ENCODE measurements around the gene CSHL1. TPM values are rescaled to one million over a fixed set of nuclear protein-coding genes. Genes with fewer than 3 reads are reported as not detected.
A peak's percentile ranks its signal among the peaks of the same experiment; 100 is the strongest.
"Not testable (repeated sequence)": the region's sequence is repeated elsewhere in the genome, so short reads cannot be mapped to it uniquely, and the experiment has no call there.

Gene CSHL1
- total RNA-seq, 1 donor from 2014 or later: not detected

- H3K4me3 Mint-ChIP-seq (ENCODE audit: unreplicated experiment): no peak overlapping the region
- peaks cover 4% of the 10 kb centered on the region for H3K4me1 Mint-ChIP-seq (ENCODE audit: low read depth)
- peak; percentile 38 for DNase-seq (ENCODE audit: low spot score)
Measured at GRCh38 chr17:63919311-63919723, 8.3 kb upstream of the CSHL1 start.

GRCh38 chr17:63918789-63919305 is 7.8 kb upstream of the CSHL1 start, which contains the start of gene GH1:
GH1 (minus strand) TSS chr17:63918839; CDS start chr17:63918776, 63 bp downstream.
- not testable (repeated sequence) for H3K4me3 Mint-ChIP-seq (ENCODE audit: unreplicated experiment); H3K9me3 Mint-ChIP-seq (ENCODE audit: low read depth); H3K36me3 Mint-ChIP-seq (ENCODE audit: low read depth); H3K4me1 Mint-ChIP-seq (ENCODE audit: low read depth)
- Mint-ChIP-seq H3K27ac (ENCODE audit: unreplicated experiment) (peak within 1 kb of the TSS; percentile 41), H3K27me3 (ENCODE audit: low read depth) (peaks cover 42% of the 10 kb centered on the region)
- DNase-seq (ENCODE audit: low spot score): peak; percentile 18

More at GRCh38 chr17:63919311-63919723, 8.3 kb upstream of the CSHL1 start:
- no peaks in the 10 kb centered on the region for H3K9me3 Mint-ChIP-seq (ENCODE audit: low read depth)
- peak; percentile 90 for TF ChIP-seq CTCF (IDR thresholded peaks at IDR 0.05)
- no peaks in the 10 kb centered on the region for H3K36me3 Mint-ChIP-seq (ENCODE audit: low read depth)
- peaks cover 41% of the 10 kb centered on the region for H3K27me3 Mint-ChIP-seq (ENCODE audit: low read depth)
- peak overlapping the region; percentile 41 for H3K27ac Mint-ChIP-seq (ENCODE audit: unreplicated experiment)

- H3K27me3 Mint-ChIP-seq (ENCODE audit: low read depth): peaks cover 42% of the 10 kb centered on the region
- H3K4me1 Mint-ChIP-seq (ENCODE audit: low read depth): peaks cover 4% of the 10 kb centered on the region
- no peaks in the 10 kb centered on the region for H3K9me3 Mint-ChIP-seq (ENCODE audit: low read depth)
- H3K27ac Mint-ChIP-seq (ENCODE audit: unreplicated experiment): no peak overlapping the region
- peak; percentile 48 for DNase-seq (ENCODE audit: low spot score)
- TF ChIP-seq CTCF (IDR thresholded peaks at IDR 0.05): no peak
- H3K4me3 Mint-ChIP-seq (ENCODE audit: unreplicated experiment): no peak overlapping the region
- no peaks in the 10 kb centered on the region for H3K36me3 Mint-ChIP-seq (ENCODE audit: low read depth)
Measured at GRCh38 chr17:63918305-63918704, 7.2 kb upstream of the CSHL1 start.

GRCh38 chr17:63917646-63918045 is 6.6 kb upstream of the CSHL1 start:
- DNase-seq (ENCODE audit: low spot score): peak; percentile 56
- H3K9me3 Mint-ChIP-seq (ENCODE audit: low read depth): no peaks in the 10 kb centered on the region
- TF ChIP-seq CTCF (IDR thresholded peaks at IDR 0.05): no peak
- H3K4me1 Mint-ChIP-seq (ENCODE audit: low read depth): peaks cover 4% of the 10 kb centered on the region
- no peak overlapping the region for H3K27ac Mint-ChIP-seq (ENCODE audit: unreplicated experiment)
- H3K4me3 Mint-ChIP-seq (ENCODE audit: unreplicated experiment): no peak overlapping the region
- no peaks in the 10 kb centered on the region for H3K36me3 Mint-ChIP-seq (ENCODE audit: low read depth)
- H3K27me3 Mint-ChIP-seq (ENCODE audit: low read depth): peaks cover 42% of the 10 kb centered on the region

DNA sequence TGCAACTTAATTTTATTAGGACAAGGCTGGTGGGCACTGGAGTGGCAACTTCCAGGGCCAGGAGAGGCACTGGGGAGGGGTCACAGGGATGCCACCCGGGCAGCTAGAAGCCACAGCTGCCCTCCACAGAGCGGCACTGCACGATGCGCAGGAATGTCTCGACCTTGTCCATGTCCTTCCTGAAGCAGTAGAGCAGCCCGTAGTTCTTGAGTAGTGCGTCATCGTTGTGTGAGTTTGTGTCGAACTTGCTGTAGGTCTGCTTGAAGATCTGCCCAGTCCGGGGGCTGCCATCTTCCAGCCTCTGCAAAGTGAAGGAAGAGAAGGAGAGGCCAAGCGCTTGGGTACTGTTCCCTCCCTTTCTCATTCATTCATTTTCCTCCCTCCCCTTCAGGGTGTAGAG is 6.1 kb upstream of the CSHL1 start:
- H3K36me3 Mint-ChIP-seq (ENCODE audit: low read depth); DNase-seq (ENCODE audit: low spot score); H3K4me1 Mint-ChIP-seq (ENCODE audit: low read depth); H3K27ac Mint-ChIP-seq (ENCODE audit: unreplicated experiment); H3K4me3 Mint-ChIP-seq (ENCODE audit: unreplicated experiment); H3K9me3 Mint-ChIP-seq (ENCODE audit: low read depth): not testable (repeated sequence)
- peaks cover 39% of the 10 kb centered on the region for H3K27me3 Mint-ChIP-seq (ENCODE audit: low read depth)

- Mint-ChIP-seq H3K4me3 (ENCODE audit: unreplicated experiment) (no peak overlapping the region), H3K36me3 (ENCODE audit: low read depth) (no peaks in the 10 kb centered on the region), H3K27ac (ENCODE audit: unreplicated experiment) (no peak overlapping the region), H3K4me1 (ENCODE audit: low read depth) (peaks cover 4% of the 10 kb centered on the region), H3K9me3 (ENCODE audit: low read depth) (no peaks in the 10 kb centered on the region), H3K27me3 (ENCODE audit: low read depth) (peaks cover 39% of the 10 kb centered on the region)
- TF ChIP-seq CTCF (IDR thresholded peaks at IDR 0.05): no peak
- peak; percentile 7 for DNase-seq (ENCODE audit: low spot score)
Measured at GRCh38 chr17:63916566-63917185, 5.6 kb upstream of the CSHL1 start.

- H3K4me1 Mint-ChIP-seq (ENCODE audit: low read depth); H3K27ac Mint-ChIP-seq (ENCODE audit: unreplicated experiment); H3K4me3 Mint-ChIP-seq (ENCODE audit: unreplicated experiment); H3K36me3 Mint-ChIP-seq (ENCODE audit: low read depth); H3K9me3 Mint-ChIP-seq (ENCODE audit: low read depth): not testable (repeated sequence)
- H3K27me3 Mint-ChIP-seq (ENCODE audit: low read depth): peaks cover 44% of the 10 kb centered on the region
- peak; percentile 7 for DNase-seq (ENCODE audit: low spot score)
Measured at GRCh38 chr17:63915753-63916152, 4.7 kb upstream of the CSHL1 start.
